Measurements from ENCODE around the gene MIOX. TPM values are rescaled to one million over a fixed set of nuclear protein-coding genes. Genes with fewer than 3 reads are reported as not detected.
A peak's percentile ranks its signal among the peaks of the same experiment; 100 is the strongest.

The MIOX gene
- total and polyA plus RNA-seq, 2 of the 13 experiments (the other 11 are each of a cell fraction or from before 2014, with no cell fraction given), result 1.5 to 2.9 TPM

DNA sequence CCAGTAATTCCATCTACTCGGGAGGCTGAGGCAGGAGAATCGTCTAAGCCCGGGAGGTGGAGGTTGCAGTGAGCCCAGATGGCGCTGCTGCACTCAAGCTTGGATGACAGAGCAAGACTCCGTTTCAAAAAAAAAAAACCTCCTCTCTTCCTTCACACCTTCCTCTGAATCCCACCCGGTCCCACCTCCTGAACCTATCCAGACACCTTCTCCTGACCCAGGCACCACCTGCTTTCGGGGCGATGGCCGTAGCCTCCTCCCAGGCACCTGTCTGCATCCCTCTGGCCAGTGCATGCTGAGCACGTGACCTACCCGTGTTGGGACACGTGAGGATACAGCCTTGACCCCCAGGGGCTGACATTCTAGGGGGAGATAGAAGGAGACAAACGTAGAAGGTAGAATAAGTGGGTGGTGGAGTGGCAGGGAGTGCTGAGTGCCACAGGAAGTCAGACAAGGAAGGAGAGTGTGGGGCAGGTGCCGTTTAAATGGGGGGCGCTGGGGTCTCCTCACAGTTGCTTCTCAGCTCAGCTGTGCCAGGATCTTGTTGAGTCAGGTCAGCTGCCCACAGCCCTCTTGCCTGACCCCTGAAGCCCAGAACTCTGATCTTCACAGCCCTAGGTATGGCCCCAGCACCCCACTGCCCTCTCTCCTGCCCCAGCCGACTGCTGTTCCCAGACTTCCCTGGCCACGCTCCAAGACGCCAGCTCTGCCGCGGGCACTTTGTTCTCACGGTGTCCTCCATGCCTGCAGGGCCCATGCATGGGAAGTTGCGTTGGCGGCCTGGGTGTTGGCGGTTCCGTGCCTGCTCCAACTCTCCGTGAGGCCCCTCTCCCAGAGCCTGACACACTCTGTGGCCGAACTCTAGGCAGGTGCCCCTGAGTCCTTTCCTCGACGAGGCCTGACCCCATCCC is 1.2 kb upstream of the MIOX start (continued):
- TF ChIP-seq, protein P1, sequence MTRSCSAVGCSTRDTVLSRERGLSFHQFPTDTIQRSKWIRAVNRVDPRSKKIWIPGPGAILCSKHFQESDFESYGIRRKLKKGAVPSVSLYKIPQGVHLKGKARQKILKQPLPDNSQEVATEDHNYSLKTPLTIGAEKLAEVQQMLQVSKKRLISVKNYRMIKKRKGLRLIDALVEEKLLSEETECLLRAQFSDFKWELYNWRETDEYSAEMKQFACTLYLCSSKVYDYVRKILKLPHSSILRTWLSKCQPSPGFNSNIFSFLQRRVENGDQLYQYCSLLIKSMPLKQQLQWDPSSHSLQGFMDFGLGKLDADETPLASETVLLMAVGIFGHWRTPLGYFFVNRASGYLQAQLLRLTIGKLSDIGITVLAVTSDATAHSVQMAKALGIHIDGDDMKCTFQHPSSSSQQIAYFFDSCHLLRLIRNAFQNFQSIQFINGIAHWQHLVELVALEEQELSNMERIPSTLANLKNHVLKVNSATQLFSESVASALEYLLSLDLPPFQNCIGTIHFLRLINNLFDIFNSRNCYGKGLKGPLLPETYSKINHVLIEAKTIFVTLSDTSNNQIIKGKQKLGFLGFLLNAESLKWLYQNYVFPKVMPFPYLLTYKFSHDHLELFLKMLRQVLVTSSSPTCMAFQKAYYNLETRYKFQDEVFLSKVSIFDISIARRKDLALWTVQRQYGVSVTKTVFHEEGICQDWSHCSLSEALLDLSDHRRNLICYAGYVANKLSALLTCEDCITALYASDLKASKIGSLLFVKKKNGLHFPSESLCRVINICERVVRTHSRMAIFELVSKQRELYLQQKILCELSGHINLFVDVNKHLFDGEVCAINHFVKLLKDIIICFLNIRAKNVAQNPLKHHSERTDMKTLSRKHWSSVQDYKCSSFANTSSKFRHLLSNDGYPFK (CRISPR knock-in tag; IDR thresholded peaks at IDR 0.05; ENCODE audit: borderline replicate concordance), result no peak; the same call in 1 of the 2 replicates
- TF ChIP-seq, protein P2, sequence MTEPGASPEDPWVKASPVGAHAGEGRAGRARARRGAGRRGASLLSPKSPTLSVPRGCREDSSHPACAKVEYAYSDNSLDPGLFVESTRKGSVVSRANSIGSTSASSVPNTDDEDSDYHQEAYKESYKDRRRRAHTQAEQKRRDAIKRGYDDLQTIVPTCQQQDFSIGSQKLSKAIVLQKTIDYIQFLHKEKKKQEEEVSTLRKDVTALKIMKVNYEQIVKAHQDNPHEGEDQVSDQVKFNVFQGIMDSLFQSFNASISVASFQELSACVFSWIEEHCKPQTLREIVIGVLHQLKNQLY (CRISPR knock-in tag; IDR thresholded peaks at IDR 0.05), result peak; percentile 99
- TF ChIP-seq, protein P3, sequence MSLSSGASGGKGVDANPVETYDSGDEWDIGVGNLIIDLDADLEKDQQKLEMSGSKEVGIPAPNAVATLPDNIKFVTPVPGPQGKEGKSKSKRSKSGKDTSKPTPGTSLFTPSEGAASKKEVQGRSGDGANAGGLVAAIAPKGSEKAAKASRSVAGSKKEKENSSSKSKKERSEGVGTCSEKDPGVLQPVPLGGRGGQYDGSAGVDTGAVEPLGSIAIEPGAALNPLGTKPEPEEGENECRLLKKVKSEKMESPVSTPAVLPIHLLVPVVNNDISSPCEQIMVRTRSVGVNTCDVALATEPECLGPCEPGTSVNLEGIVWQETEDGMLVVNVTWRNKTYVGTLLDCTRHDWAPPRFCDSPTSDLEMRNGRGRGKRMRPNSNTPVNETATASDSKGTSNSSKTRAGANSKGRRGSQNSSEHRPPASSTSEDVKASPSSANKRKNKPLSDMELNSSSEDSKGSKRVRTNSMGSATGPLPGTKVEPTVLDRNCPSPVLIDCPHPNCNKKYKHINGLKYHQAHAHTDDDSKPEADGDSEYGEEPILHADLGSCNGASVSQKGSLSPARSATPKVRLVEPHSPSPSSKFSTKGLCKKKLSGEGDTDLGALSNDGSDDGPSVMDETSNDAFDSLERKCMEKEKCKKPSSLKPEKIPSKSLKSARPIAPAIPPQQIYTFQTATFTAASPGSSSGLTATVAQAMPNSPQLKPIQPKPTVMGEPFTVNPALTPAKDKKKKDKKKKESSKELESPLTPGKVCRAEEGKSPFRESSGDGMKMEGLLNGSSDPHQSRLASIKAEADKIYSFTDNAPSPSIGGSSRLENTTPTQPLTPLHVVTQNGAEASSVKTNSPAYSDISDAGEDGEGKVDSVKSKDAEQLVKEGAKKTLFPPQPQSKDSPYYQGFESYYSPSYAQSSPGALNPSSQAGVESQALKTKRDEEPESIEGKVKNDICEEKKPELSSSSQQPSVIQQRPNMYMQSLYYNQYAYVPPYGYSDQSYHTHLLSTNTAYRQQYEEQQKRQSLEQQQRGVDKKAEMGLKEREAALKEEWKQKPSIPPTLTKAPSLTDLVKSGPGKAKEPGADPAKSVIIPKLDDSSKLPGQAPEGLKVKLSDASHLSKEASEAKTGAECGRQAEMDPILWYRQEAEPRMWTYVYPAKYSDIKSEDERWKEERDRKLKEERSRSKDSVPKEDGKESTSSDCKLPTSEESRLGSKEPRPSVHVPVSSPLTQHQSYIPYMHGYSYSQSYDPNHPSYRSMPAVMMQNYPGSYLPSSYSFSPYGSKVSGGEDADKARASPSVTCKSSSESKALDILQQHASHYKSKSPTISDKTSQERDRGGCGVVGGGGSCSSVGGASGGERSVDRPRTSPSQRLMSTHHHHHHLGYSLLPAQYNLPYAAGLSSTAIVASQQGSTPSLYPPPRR (CRISPR knock-in tag; IDR thresholded peaks at IDR 0.05; ENCODE audit: borderline replicate concordance), result peak; percentile 32; the same call in 1 of the 2 replicates
- TF ChIP-seq ZNF761 (CRISPR knock-in tag; conservative IDR thresholded peaks at IDR 0.05) (no peak; the same call in 1 of the 2 replicates), ZNF501 (CRISPR knock-in tag; IDR thresholded peaks at IDR 0.05) (peak; percentile 44; the same call in 1 of the 2 replicates), CC2D1A (CRISPR knock-in tag; IDR thresholded peaks at IDR 0.05) (no peak), ZNF746 (CRISPR knock-in tag; IDR thresholded peaks at IDR 0.05) (no peak), ZSCAN25 (CRISPR knock-in tag; IDR thresholded peaks at IDR 0.05) (0 out of 2 replicates have a peak, but pooled peaks have one; percentile 14), HHEX (CRISPR knock-in tag; IDR thresholded peaks at IDR 0.05) (no peak), RBM22 (optimal IDR thresholded peaks at IDR 0.05; ENCODE audit: low read length) (no peak), FLYWCH1 (CRISPR knock-in tag; IDR thresholded peaks at IDR 0.05) (no peak), ISX (CRISPR knock-in tag; conservative IDR thresholded peaks at IDR 0.05) (no peak), HCFC1 (IDR thresholded peaks at IDR 0.05; ENCODE audit: low read depth, low read length) (no peak)
- TF ChIP-seq, protein P4, sequence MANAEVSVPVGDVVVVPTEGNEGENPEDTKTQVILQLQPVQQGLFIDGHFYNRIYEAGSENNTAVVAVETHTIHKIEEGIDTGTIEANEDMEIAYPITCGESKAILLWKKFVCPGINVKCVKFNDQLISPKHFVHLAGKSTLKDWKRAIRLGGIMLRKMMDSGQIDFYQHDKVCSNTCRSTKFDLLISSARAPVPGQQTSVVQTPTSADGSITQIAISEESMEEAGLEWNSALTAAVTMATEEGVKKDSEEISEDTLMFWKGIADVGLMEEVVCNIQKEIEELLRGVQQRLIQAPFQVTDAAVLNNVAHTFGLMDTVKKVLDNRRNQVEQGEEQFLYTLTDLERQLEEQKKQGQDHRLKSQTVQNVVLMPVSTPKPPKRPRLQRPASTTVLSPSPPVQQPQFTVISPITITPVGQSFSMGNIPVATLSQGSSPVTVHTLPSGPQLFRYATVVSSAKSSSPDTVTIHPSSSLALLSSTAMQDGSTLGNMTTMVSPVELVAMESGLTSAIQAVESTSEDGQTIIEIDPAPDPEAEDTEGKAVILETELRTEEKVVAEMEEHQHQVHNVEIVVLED (CRISPR knock-in tag; IDR thresholded peaks at IDR 0.05; ENCODE audit: borderline replicate concordance), result no peak
- TF ChIP-seq, protein P5, sequence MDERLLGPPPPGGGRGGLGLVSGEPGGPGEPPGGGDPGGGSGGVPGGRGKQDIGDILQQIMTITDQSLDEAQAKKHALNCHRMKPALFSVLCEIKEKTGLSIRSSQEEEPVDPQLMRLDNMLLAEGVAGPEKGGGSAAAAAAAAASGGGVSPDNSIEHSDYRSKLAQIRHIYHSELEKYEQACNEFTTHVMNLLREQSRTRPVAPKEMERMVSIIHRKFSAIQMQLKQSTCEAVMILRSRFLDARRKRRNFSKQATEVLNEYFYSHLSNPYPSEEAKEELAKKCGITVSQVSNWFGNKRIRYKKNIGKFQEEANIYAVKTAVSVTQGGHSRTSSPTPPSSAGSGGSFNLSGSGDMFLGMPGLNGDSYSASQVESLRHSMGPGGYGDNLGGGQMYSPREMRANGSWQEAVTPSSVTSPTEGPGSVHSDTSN (CRISPR knock-in tag; IDR thresholded peaks at IDR 0.05), result no peak
- TF ChIP-seq, protein P6, sequence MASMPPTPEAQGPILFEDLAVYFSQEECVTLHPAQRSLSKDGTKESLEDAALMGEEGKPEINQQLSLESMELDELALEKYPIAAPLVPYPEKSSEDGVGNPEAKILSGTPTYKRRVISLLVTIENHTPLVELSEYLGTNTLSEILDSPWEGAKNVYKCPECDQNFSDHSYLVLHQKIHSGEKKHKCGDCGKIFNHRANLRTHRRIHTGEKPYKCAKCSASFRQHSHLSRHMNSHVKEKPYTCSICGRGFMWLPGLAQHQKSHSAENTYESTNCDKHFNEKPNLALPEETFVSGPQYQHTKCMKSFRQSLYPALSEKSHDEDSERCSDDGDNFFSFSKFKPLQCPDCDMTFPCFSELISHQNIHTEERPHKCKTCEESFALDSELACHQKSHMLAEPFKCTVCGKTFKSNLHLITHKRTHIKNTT (CRISPR knock-in tag; IDR thresholded peaks at IDR 0.05), result no peak
